ENCODE measurements around the gene CDK5RAP1. TPM values are rescaled to one million over a fixed set of nuclear protein-coding genes. Genes with fewer than 3 reads are reported as not detected.

The CDK5RAP1 gene
- 21.6 and 27.4 TPM in 2 replicates for total RNA-seq

DNA sequence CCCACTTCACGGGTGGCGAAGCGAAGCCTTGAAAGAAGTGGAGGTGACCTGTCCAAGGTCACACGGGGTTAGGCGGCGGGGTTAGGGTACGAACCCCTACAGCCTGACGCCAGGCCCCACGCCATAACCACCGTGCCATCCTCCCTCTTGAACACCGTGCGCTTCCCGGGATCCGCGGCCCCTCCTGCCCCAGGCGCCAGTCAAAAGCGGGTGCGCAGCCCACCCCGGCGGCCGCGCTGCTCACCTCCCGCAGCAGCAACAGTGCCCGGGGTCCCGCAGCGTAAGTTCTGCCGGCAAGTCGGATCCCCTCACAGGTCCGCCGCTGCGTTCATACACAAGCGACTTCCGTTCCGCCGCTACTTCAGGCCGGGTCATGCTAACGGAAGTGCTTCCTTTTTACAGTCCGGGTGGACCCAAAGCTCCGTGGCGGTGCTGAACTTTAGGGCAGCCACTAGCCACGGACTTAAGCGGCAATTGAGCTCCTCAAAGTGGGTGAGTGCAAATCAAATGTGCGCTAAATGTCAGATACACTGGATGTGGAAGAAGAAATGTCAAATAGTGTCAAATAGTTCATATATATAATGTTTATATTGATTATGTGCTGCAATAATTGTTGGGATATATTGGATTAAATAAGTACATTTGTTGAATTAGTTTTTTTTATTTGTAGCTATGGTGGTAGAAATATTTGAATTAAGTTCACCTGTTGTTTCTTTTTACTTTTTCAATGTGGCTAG lies at the start of gene CDK5RAP1:
TSS of gene CDK5RAP1 (minus strand) at position 336 of the 737 bp plus-strand sequence. CDS start 4,455 bp downstream, outside the sequence.
- peak; percentile 77 for DNase-seq (ENCODE audit: low read depth)
- TF ChIP-seq, protein P1, sequence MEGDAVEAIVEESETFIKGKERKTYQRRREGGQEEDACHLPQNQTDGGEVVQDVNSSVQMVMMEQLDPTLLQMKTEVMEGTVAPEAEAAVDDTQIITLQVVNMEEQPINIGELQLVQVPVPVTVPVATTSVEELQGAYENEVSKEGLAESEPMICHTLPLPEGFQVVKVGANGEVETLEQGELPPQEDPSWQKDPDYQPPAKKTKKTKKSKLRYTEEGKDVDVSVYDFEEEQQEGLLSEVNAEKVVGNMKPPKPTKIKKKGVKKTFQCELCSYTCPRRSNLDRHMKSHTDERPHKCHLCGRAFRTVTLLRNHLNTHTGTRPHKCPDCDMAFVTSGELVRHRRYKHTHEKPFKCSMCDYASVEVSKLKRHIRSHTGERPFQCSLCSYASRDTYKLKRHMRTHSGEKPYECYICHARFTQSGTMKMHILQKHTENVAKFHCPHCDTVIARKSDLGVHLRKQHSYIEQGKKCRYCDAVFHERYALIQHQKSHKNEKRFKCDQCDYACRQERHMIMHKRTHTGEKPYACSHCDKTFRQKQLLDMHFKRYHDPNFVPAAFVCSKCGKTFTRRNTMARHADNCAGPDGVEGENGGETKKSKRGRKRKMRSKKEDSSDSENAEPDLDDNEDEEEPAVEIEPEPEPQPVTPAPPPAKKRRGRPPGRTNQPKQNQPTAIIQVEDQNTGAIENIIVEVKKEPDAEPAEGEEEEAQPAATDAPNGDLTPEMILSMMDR (IDR thresholded peaks at IDR 0.05; ENCODE audit: insufficient read depth, low read length, severe bottlenecking), result no peak
- Histone ChIP-seq H3K36me3 (ENCODE audit: control insufficient read depth, insufficient read depth, low read length) (no peaks in the 10 kb centered on the region), H3K4me3 (ENCODE audit: low read depth, low read length) (peak within 1 kb of the TSS; percentile 79), H3K27me3 (ENCODE audit: control insufficient read depth, insufficient read depth, low read length) (no peaks in the 10 kb centered on the region)
- no peak for FAIRE-seq

GRCh38 chr20:33450867-33451266 lies 49.5 kb upstream of the CDK5RAP1 start:
- Histone ChIP-seq H3K4me3 (ENCODE audit: low read depth, low read length) (no peak overlapping the region), H3K36me3 (ENCODE audit: control insufficient read depth, insufficient read depth, low read length) (no peaks in the 10 kb centered on the region), H3K27me3 (ENCODE audit: control insufficient read depth, insufficient read depth, low read length) (no peaks in the 10 kb centered on the region)
- TF ChIP-seq, protein P1 (IDR thresholded peaks at IDR 0.05; ENCODE audit: insufficient read depth, low read length, severe bottlenecking), result no peak
- DNase-seq (ENCODE audit: low read depth) (peak; percentile 17), FAIRE-seq (no peak)

DNA sequence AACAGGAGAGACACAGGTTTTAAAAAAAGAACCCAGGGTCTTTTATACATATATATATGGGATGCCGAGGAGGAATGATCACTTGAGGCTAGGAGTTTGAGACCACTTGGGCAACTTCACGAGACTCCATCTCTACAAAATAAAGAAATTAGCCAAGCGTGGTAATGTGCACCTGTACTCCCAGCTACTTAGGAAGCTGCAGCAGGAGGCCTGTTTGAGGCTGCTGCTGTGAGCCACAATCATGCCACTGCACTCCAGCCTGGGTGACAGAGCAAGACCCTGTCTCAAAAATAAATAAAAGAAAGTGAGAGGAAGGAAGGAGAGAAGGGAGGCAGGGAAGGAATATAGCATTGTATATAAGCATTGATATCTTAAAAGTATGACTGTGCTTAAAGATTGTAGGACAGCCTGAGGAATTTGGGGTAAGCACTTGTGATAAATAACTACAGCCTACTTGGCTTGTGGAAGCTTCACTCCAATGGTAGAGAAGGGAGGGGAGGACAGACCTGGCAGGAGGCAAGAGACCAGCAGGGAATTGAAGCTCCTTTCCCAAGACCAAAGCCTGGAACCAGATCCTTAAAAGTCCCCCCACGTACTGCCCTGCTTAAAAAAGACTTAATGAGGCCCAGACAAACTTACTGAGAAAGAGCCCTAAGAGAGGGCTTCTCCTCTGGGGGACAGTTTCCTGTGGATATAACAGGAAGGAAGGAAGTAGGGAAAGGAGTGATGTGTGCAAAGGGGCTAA lies 44.7 kb upstream of the CDK5RAP1 start:
- FAIRE-seq (no peak), DNase-seq (ENCODE audit: low read depth) (no peak)
- peaks cover 3% of the 10 kb centered on the region for H3K27me3 ChIP-seq (ENCODE audit: control insufficient read depth, insufficient read depth, low read length)
- H3K36me3 ChIP-seq (ENCODE audit: control insufficient read depth, insufficient read depth, low read length), result no peaks in the 10 kb centered on the region
- TF ChIP-seq, protein P1 (IDR thresholded peaks at IDR 0.05; ENCODE audit: insufficient read depth, low read length, severe bottlenecking), result no peak
- H3K4me3 ChIP-seq (ENCODE audit: low read depth, low read length), result no peak overlapping the region

GRCh38 chr20:33444797-33445560 lies 43.7 kb upstream of the CDK5RAP1 start:
- TF ChIP-seq, protein P1 (IDR thresholded peaks at IDR 0.05; ENCODE audit: insufficient read depth, low read length, severe bottlenecking), result peak; percentile 25
- Histone ChIP-seq H3K36me3 (ENCODE audit: control insufficient read depth, insufficient read depth, low read length) (no peaks in the 10 kb centered on the region), H3K4me3 (ENCODE audit: low read depth, low read length) (no peak overlapping the region), H3K27me3 (ENCODE audit: control insufficient read depth, insufficient read depth, low read length) (peaks cover 3% of the 10 kb centered on the region)
- FAIRE-seq, result no peak
- DNase-seq (ENCODE audit: low read depth), result peak; percentile 32

DNA sequence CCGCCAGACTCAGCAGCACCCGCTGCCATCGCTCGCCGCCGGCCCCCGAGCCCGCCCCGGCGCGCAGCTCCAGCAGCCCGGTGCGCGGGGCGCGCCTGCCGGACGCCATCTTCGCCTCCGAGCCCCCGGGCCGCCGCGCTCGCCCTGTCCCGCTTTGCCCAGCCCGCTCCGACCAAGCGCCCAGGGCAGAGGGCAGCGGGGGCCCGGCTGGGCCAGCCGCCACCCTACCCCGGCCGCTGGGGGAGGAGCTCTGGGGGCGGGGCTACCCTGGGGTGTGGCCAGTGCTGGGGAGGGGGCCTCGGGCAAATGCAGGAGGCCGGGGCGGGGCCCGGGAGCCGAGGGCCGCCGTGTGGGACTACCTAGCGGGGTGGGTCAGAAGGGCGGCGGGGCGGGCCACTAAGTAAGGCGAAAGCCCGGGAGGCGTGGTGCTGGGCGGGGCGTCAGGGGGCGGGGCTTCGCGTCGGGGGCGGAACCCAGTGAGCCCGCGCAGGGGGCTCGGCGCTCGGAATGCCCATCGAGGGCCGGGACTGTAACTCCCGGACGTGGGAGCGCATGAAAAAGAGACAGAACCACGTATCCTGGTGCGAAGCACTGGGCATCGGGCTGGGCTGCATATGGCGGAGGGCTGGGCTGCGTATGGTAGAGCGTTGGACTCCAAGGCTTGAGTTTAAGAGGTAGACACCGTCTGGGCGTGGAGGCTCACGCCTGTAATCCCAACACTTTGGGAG lies 42.4 kb upstream of the CDK5RAP1 start, which contains the start of gene SNTA1:
TSS of gene SNTA1 (minus strand) at position 252 of the 728 bp plus-strand sequence. CDS start at position 109, 143 bp downstream.
- TF ChIP-seq, protein P1 (IDR thresholded peaks at IDR 0.05; ENCODE audit: insufficient read depth, low read length, severe bottlenecking), result no peak
- Histone ChIP-seq H3K4me3 (ENCODE audit: low read depth, low read length) (peak within 1 kb of the TSS; percentile 49), H3K27me3 (ENCODE audit: control insufficient read depth, insufficient read depth, low read length) (peaks cover 3% of the 10 kb centered on the region), H3K36me3 (ENCODE audit: control insufficient read depth, insufficient read depth, low read length) (no peaks in the 10 kb centered on the region)
- DNase-seq (ENCODE audit: low read depth) (peak; percentile 55), FAIRE-seq (no peak)
